Calu3 (cell line): ENCODE measurements around the gene PTCD2. TPM values are rescaled to one million over a fixed set of nuclear protein-coding genes. Genes with fewer than 3 reads are reported as not detected.
"Not testable (repeated sequence)": the region's sequence is repeated elsewhere in the genome, so short reads cannot be mapped to it uniquely, and the experiment has no call there.

Source experiments
- BruUV-seq: library from RNA; stranded (reverse); fragments of 400-500 nt; replicated peaks from 2 replicates; lab custom pipeline; 2021; lab: Mats Ljungman, UMichigan
- CTCF ChIA-PET: fragments of 300-600 bp; sonication (Branson Sonifier 250); formaldehyde crosslinking; loops from one replicate; lab custom pipeline; 2022; ENCODE audit warnings: antibody characterized with exemption; lab: Charles Lee
- DNase-seq: peaks from one replicate; pipeline ENCODE4 v3.0.0; 2022
- H3K27ac Mint-ChIP-seq: one replicate; pipeline ENCODE4 v1.8.0; 2022; ENCODE audit warnings: mixed read lengths; ENCODE audit not compliant: unreplicated experiment
- H3K27me3 Mint-ChIP-seq: one replicate; pipeline ENCODE4 v1.8.0; 2022; ENCODE audit warnings: mixed read lengths; ENCODE audit not compliant: unreplicated experiment
- H3K36me3 Mint-ChIP-seq: one replicate; pipeline ENCODE4 v1.8.0; 2022; ENCODE audit warnings: mild to moderate bottlenecking, moderate library complexity, mixed read lengths; ENCODE audit not compliant: insufficient read depth, unreplicated experiment
- H3K4me1 Mint-ChIP-seq: one replicate; pipeline ENCODE4 v1.8.0; 2022; ENCODE audit warnings: mild to moderate bottlenecking, low read depth, mixed read lengths; ENCODE audit not compliant: unreplicated experiment
- H3K4me3 Mint-ChIP-seq: one replicate; pipeline ENCODE4 v1.8.0; 2022; ENCODE audit warnings: mild to moderate bottlenecking, low read depth, moderate library complexity, mixed read lengths; ENCODE audit not compliant: unreplicated experiment
- H3K9me3 Mint-ChIP-seq: one replicate; pipeline ENCODE4 v1.8.0; 2022; ENCODE audit warnings: low read depth, mixed read lengths; ENCODE audit not compliant: unreplicated experiment
- CTCF ChIP-seq: fragments of 200-600 bp; IDR thresholded peaks from one replicate; pipeline ENCODE4 v1.8.0; 2022; ENCODE audit warnings: antibody characterized with exemption; ENCODE audit not compliant: unreplicated experiment
- intact Hi-C: fragments of 100-400 bp; cut with micrococcal nuclease; formaldehyde crosslinking; loops from one replicate; pipeline ENCODE4 v1.10.0; 2022; ENCODE audit not compliant: unreplicated experiment
- total RNA-seq: library from RNA; stranded (reverse); gene quantifications from 2 replicates; pipeline ENCODE4 v1.2.3, GENCODE V29; 2022

The PTCD2 gene
- total RNA-seq, 1 experiment from 2014 or later, result 14.3 TPM

GRCh38 chr5:72397836-72398235 lies 77.7 kb downstream of the PTCD2 start:
- no TSS peak for BruUV-seq
- DNase-seq, result no peak
- CTCF ChIA-PET, result interaction anchor here (0.7 kb wide), 1 partner anchor 14 kb away, joined by 3 read pairs; no protein-coding TSS in a partner anchor
- no peaks in the 10 kb centered on the region for H3K36me3 Mint-ChIP-seq
- peaks cover 8% of the 10 kb centered on the region for H3K9me3 Mint-ChIP-seq
- no peak overlapping the region for H3K4me3 Mint-ChIP-seq
- intact Hi-C loops, result loop anchor here (10.0 kb wide), 2 partner anchors 127 to 417 kb away; partner anchors contain the start of gene TNPO1
- no peak overlapping the region for H3K27ac Mint-ChIP-seq
- no peak for TF ChIP-seq CTCF
- H3K27me3 Mint-ChIP-seq, result peaks cover 31% of the 10 kb centered on the region
- H3K4me1 Mint-ChIP-seq, result no peaks in the 10 kb centered on the region

GRCh38 chr5:72400950-72401349 lies 80.8 kb downstream of the PTCD2 start:
- CTCF ChIA-PET, result no interaction called here
- no peak for DNase-seq
- intact Hi-C loops, result no loop called here

GRCh38 chr5:72402381-72402890 lies 82.3 kb downstream of the PTCD2 start:
- DNase-seq, result no peak

More at GRCh38 chr5:72400950-72401349, 80.8 kb downstream of the PTCD2 start:
- BruUV-seq, result no TSS peak
- no peak for TF ChIP-seq CTCF
- H3K27me3 Mint-ChIP-seq, result peaks cover 39% of the 10 kb centered on the region
- no peaks in the 10 kb centered on the region for H3K36me3 Mint-ChIP-seq
- no peak overlapping the region for H3K27ac Mint-ChIP-seq
- no peak overlapping the region for H3K4me3 Mint-ChIP-seq
- H3K9me3 Mint-ChIP-seq, result peaks cover 11% of the 10 kb centered on the region
- no peaks in the 10 kb centered on the region for H3K4me1 Mint-ChIP-seq

GRCh38 chr5:72402959-72403628 lies 82.9 kb downstream of the PTCD2 start:
- Mint-ChIP-seq H3K4me3 (no peak overlapping the region), H3K9me3 (peaks cover 11% of the 10 kb centered on the region), H3K36me3 (no peaks in the 10 kb centered on the region), H3K27ac (no peak overlapping the region), H3K27me3 (peaks cover 49% of the 10 kb centered on the region), H3K4me1 (no peaks in the 10 kb centered on the region)
- DNase-seq, result peak; percentile 5
- CTCF ChIA-PET, result interaction anchor here (0.6 kb wide), 1 partner anchor 553 kb away, joined by 3 read pairs; no protein-coding TSS in a partner anchor
- intact Hi-C loops, result no loop called here
- BruUV-seq, result no TSS peak
- peak; percentile 23 for TF ChIP-seq CTCF

More at GRCh38 chr5:72402381-72402890, 82.3 kb downstream of the PTCD2 start:
- Mint-ChIP-seq H3K36me3 (no peaks in the 10 kb centered on the region), H3K4me1 (no peaks in the 10 kb centered on the region), H3K9me3 (peaks cover 11% of the 10 kb centered on the region), H3K4me3 (no peak overlapping the region), H3K27me3 (peaks cover 53% of the 10 kb centered on the region), H3K27ac (no peak overlapping the region)
- intact Hi-C loops, result no loop called here
- no peak for TF ChIP-seq CTCF
- BruUV-seq, result no TSS peak
- CTCF ChIA-PET, result no interaction called here

GRCh38 chr5:72404771-72405170 lies 84.6 kb downstream of the PTCD2 start:
- CTCF ChIA-PET, H3K27ac Mint-ChIP-seq, DNase-seq, intact Hi-C loops, H3K4me1 Mint-ChIP-seq, BruUV-seq, H3K4me3 Mint-ChIP-seq, H3K36me3 Mint-ChIP-seq: not testable (repeated sequence)
- peaks cover 11% of the 10 kb centered on the region for H3K9me3 Mint-ChIP-seq
- peaks cover 32% of the 10 kb centered on the region for H3K27me3 Mint-ChIP-seq
